Measurements from ENCODE around the gene CNKSR3. TPM values are rescaled to one million over a fixed set of nuclear protein-coding genes. Genes with fewer than 3 reads are reported as not detected.

CNKSR3 gene
- total and polyA plus RNA-seq, 2 experiments from 2014 or later = 1.9 to 5.7 TPM

GRCh38 chr6:154435400-154435945, 75.0 kb downstream of the CNKSR3 start:
- no peak for DNase-seq (ENCODE audit: low spot score)
- Mint-ChIP-seq H3K27ac (no peak overlapping the region), H3K4me1 (peaks cover 13% of the 10 kb centered on the region), H3K27me3 (ENCODE audit: insufficient read depth, low read depth, poor library complexity) (no peaks in the 10 kb centered on the region), H3K9me3 (peaks cover 10% of the 10 kb centered on the region), H3K36me3 (ENCODE audit: low read depth) (peaks cover 30% of the 10 kb centered on the region), H3K4me3 (no peak overlapping the region)
- Histone ChIP-seq H3F3A (replicated peaks; ENCODE audit: low read depth) (no peaks in the 10 kb centered on the region), H3K4me2 (no peak overlapping the region), H3K9me2 (ENCODE audit: insufficient read depth) (no peaks in the 10 kb centered on the region), H3K27ac (ENCODE audit: low read depth) (no peak overlapping the region), H2AFZ (no peak overlapping the region), H3K4me1 (ENCODE audit: insufficient read depth) (peaks cover 10% of the 10 kb centered on the region; the same call in 1 of the 2 replicates), H3K36me3 (ENCODE audit: insufficient read depth) (no peaks in the 10 kb centered on the region), H3K79me2 (replicated peaks; ENCODE audit: insufficient read depth) (no peaks in the 10 kb centered on the region), H3K27me3 (ENCODE audit: insufficient read depth) (no peaks in the 10 kb centered on the region), H4K20me1 (replicated peaks; ENCODE audit: insufficient read depth) (no peaks in the 10 kb centered on the region), H3K4me3 (no peak overlapping the region)
- ATAC-seq = no peak
- TF ChIP-seq ZNF331 (CRISPR knock-in tag; IDR thresholded peaks at IDR 0.05; ENCODE audit: low read depth) (no peak), ETS1 (IDR thresholded peaks at IDR 0.05) (no peak), ZNF462 (CRISPR knock-in tag; IDR thresholded peaks at IDR 0.05) (no peak), ZNF114 (CRISPR knock-in tag; IDR thresholded peaks at IDR 0.05) (no peak), CTCF (conservative IDR thresholded peaks at IDR 0.05; ENCODE audit: low read depth in 2 of 2) (no peak), STAT1 (IDR thresholded peaks at IDR 0.05; ENCODE audit: unreplicated experiment) (no peak), EZH2phosphoT487 (IDR thresholded peaks at IDR 0.05; ENCODE audit: unreplicated experiment) (no peak), POLR2AphosphoS5 (IDR thresholded peaks at IDR 0.05; ENCODE audit: low read depth) (no peak), JUNB (IDR thresholded peaks at IDR 0.05; ENCODE audit: unreplicated experiment) (no peak), CREB1 (CRISPR knock-in tag; IDR thresholded peaks at IDR 0.05; ENCODE audit: low read depth) (no peak), NANOG (IDR thresholded peaks at IDR 0.05; ENCODE audit: borderline replicate concordance) (no peak), REST (IDR thresholded peaks at IDR 0.05; ENCODE audit: unreplicated experiment) (no peak), EZH2 (IDR thresholded peaks at IDR 0.05; ENCODE audit: low read depth, unreplicated experiment) (no peak)

All from GM23338 (cell line).